WTC11 (cell line): ENCODE measurements around the gene NOL7. TPM values are rescaled to one million over a fixed set of nuclear protein-coding genes. Genes with fewer than 3 reads are reported as not detected.

Experiments used
- ATAC-seq: fragments of 200-7000 bp; cut with Tn5 transposase; 2 replicates; pipeline ENCODE4 v1.10.0; 2021; ENCODE audit warnings: mild to moderate bottlenecking, moderate library complexity
- CTCF ChIA-PET: fragments of 300-600 bp; sonication (Branson Sonifier 250); formaldehyde crosslinking; loops from one replicate; lab custom pipeline; 2021; ENCODE audit warnings: antibody characterized with exemption; lab: Charles Lee
- POLR2A ChIA-PET: fragments of 350-600 bp; sonication (Branson Sonifier 250); formaldehyde crosslinking; loops from one replicate; lab custom pipeline; 2021; ENCODE audit warnings: antibody characterized with exemption; lab: Charles Lee
- DNase-seq: peaks from one replicate; pipeline ENCODE4 v3.0.0; 2021; ENCODE audit warnings: low spot score
- H3K27ac Mint-ChIP-seq: 2 replicates; pipeline ENCODE4 v1.8.0; 2021; ENCODE audit warnings: mixed read lengths
- H3K27me3 Mint-ChIP-seq: 2 replicates; pipeline ENCODE4 v1.8.0; 2021; ENCODE audit warnings: low read depth, mild to moderate bottlenecking, moderate library complexity, mixed read lengths
- H3K36me3 Mint-ChIP-seq: 2 replicates; pipeline ENCODE4 v1.8.0; 2021; ENCODE audit warnings: mixed read lengths
- H3K4me1 Mint-ChIP-seq: 2 replicates; pipeline ENCODE4 v1.8.0; 2022; ENCODE audit warnings: mixed read lengths
- H3K4me3 Mint-ChIP-seq: 2 replicates; pipeline ENCODE4 v1.8.0; 2021; ENCODE audit warnings: mild to moderate bottlenecking, moderate library complexity, mixed read lengths
- H3K9me3 Mint-ChIP-seq: 2 replicates; pipeline ENCODE4 v1.8.0; 2021; ENCODE audit warnings: mixed read lengths
- CREM ChIP-seq: sonication (generic); formaldehyde crosslinking; IDR thresholded peaks from 2 replicates; pipeline ENCODE4 v1.8.1; 2022; ENCODE audit warnings: mild to moderate bottlenecking, missing genetic modification reagents, moderate library complexity
- E2F5 ChIP-seq: sonication (generic); formaldehyde crosslinking; IDR thresholded peaks from 2 replicates; pipeline ENCODE4 v1.8.1; 2022; ENCODE audit warnings: mild to moderate bottlenecking, moderate library complexity, missing genetic modification reagents
- GABPB1 ChIP-seq: sonication (generic); formaldehyde crosslinking; IDR thresholded peaks from 2 replicates; pipeline ENCODE4 v1.8.1; 2023; ENCODE audit warnings: mild to moderate bottlenecking, missing genetic modification reagents
- HMGA2 ChIP-seq: fragments of 250-450 bp; sonication (Bioruptor Pico); IDR thresholded peaks from 2 replicates; pipeline ENCODE4 v1.4.0; 2021; ENCODE audit warnings: mild to moderate bottlenecking, moderate library complexity
- KAT7 ChIP-seq: sonication (generic); formaldehyde crosslinking; IDR thresholded peaks from 2 replicates; pipeline ENCODE4 v1.8.1; 2023; ENCODE audit warnings: missing genetic modification reagents, mild to moderate bottlenecking, borderline replicate concordance
- MAX ChIP-seq: sonication (generic); formaldehyde crosslinking; IDR thresholded peaks from 2 replicates; pipeline ENCODE4 v1.8.0; 2022; ENCODE audit warnings: mild to moderate bottlenecking, missing genetic modification reagents
- NFE2L1 ChIP-seq: sonication (generic); formaldehyde crosslinking; IDR thresholded peaks from 2 replicates; pipeline ENCODE4 v1.8.1; 2023; ENCODE audit warnings: missing genetic modification reagents
- NFYB ChIP-seq: sonication (generic); formaldehyde crosslinking; conservative IDR thresholded peaks from 2 replicates; pipeline ENCODE4 v1.8.0; 2022; ENCODE audit warnings: low read depth, missing genetic modification reagents
- NR2C2 ChIP-seq: sonication (generic); formaldehyde crosslinking; IDR thresholded peaks from 2 replicates; pipeline ENCODE4 v1.8.0; 2022; ENCODE audit warnings: mild to moderate bottlenecking, missing genetic modification reagents
- RELA ChIP-seq: sonication (generic); formaldehyde crosslinking; IDR thresholded peaks from 2 replicates; pipeline ENCODE4 v1.8.1; 2022; ENCODE audit warnings: missing genetic modification reagents, mild to moderate bottlenecking, borderline replicate concordance
- SP1 ChIP-seq: sonication (generic); formaldehyde crosslinking; conservative IDR thresholded peaks from 2 replicates; pipeline ENCODE4 v1.8.1; 2022; ENCODE audit warnings: missing genetic modification reagents
- TEAD1 ChIP-seq: sonication (generic); formaldehyde crosslinking; IDR thresholded peaks from 2 replicates; pipeline ENCODE4 v1.8.0; 2022; ENCODE audit warnings: mild to moderate bottlenecking, missing genetic modification reagents
- TP53 ChIP-seq: sonication (generic); formaldehyde crosslinking; IDR thresholded peaks from 2 replicates; pipeline ENCODE4 v1.8.1; 2023; ENCODE audit warnings: mild to moderate bottlenecking, missing genetic modification reagents
- ZMAT4 ChIP-seq: fragments of 250-450 bp; sonication (Bioruptor Pico); IDR thresholded peaks from 2 replicates; pipeline ENCODE4 v1.9.0; 2021; ENCODE audit warnings: mild to moderate bottlenecking
- ZNF121 ChIP-seq: sonication (generic); formaldehyde crosslinking; IDR thresholded peaks from 2 replicates; pipeline ENCODE4 v1.8.0; 2023; ENCODE audit warnings: missing genetic modification reagents
- ZNF219 ChIP-seq: sonication (generic); formaldehyde crosslinking; IDR thresholded peaks from 2 replicates; pipeline ENCODE4 v1.8.0; 2023; ENCODE audit warnings: missing genetic modification reagents, mild to moderate bottlenecking, borderline replicate concordance
- ZNF317 ChIP-seq: sonication (generic); formaldehyde crosslinking; IDR thresholded peaks from 2 replicates; pipeline ENCODE4 v1.8.1; 2023; ENCODE audit warnings: low read depth, mild to moderate bottlenecking, moderate library complexity, missing genetic modification reagents, borderline replicate concordance
- ZNF423 ChIP-seq: fragments of 250-450 bp; sonication (Bioruptor Pico); IDR thresholded peaks from 2 replicates; pipeline ENCODE4 v2.1.2; 2022; ENCODE audit warnings: mild to moderate bottlenecking, moderate library complexity
- total RNA-seq: library from RNA; stranded (reverse); gene quantifications from 3 replicates; pipeline ENCODE4 v1.2.3, GENCODE V29; 2021
- TF ChIP-seq, protein P1 (sequence below): fragments of 250-450 bp; sonication (Bioruptor Pico); IDR thresholded peaks from 2 replicates; pipeline ENCODE4 v1.8.0; 2021; ENCODE audit warnings: mild to moderate bottlenecking
- TF ChIP-seq, protein P2 (sequence below): sonication (generic); formaldehyde crosslinking; IDR thresholded peaks from 2 replicates; pipeline ENCODE4 v1.8.0; 2022; ENCODE audit warnings: mild to moderate bottlenecking, missing genetic modification reagents
- TF ChIP-seq, protein P3 (sequence below): fragments of 250-450 bp; sonication (Bioruptor Pico); IDR thresholded peaks from 2 replicates; pipeline ENCODE4 v1.9.0; 2021; ENCODE audit warnings: mild to moderate bottlenecking, borderline replicate concordance

Gene NOL7
- total RNA-seq, 1 experiment from 2014 or later = 76.1 TPM

- TF ChIP-seq, protein P1, sequence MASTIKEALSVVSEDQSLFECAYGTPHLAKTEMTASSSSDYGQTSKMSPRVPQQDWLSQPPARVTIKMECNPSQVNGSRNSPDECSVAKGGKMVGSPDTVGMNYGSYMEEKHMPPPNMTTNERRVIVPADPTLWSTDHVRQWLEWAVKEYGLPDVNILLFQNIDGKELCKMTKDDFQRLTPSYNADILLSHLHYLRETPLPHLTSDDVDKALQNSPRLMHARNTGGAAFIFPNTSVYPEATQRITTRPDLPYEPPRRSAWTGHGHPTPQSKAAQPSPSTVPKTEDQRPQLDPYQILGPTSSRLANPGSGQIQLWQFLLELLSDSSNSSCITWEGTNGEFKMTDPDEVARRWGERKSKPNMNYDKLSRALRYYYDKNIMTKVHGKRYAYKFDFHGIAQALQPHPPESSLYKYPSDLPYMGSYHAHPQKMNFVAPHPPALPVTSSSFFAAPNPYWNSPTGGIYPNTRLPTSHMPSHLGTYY (CRISPR knock-in tag) = no peak
- no peak for TF ChIP-seq ZNF317 (CRISPR knock-in tag)
- no peak for TF ChIP-seq TP53
Measured at GRCh38 chr6:13638626-13639025, 23.5 kb downstream of the NOL7 start (continued).

DNA sequence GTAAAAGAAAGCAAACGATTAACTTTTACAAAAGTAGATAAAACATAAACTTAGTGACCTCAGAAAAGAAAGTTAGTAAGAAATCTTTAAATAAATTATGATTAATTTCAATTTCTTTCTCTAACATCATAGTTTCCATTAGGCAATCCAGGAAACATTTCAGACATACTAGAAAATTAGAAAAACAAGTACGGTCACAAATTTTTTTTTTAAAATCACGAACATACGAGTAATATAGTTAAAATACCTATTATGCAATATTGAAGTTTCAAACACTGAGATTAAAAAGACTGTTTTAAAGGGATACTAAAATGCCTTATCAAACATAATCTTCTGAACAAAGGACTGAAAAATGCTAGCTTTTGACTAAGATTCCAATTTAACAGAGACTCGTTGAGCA lies 26.2 kb downstream of the NOL7 start:
- CTCF ChIA-PET = no interaction called here
- TF ChIP-seq RELA (CRISPR knock-in tag) = no peak
- no peak for TF ChIP-seq ZNF121 (CRISPR knock-in tag)
- no peak for TF ChIP-seq CREM (CRISPR knock-in tag)
- TF ChIP-seq ZNF219 (CRISPR knock-in tag) = no peak
- no peak for TF ChIP-seq HMGA2 (CRISPR knock-in tag)
- TF ChIP-seq GABPB1 (CRISPR knock-in tag) = no peak
- TF ChIP-seq ZMAT4 (CRISPR knock-in tag) = no peak
- TF ChIP-seq, protein P2, sequence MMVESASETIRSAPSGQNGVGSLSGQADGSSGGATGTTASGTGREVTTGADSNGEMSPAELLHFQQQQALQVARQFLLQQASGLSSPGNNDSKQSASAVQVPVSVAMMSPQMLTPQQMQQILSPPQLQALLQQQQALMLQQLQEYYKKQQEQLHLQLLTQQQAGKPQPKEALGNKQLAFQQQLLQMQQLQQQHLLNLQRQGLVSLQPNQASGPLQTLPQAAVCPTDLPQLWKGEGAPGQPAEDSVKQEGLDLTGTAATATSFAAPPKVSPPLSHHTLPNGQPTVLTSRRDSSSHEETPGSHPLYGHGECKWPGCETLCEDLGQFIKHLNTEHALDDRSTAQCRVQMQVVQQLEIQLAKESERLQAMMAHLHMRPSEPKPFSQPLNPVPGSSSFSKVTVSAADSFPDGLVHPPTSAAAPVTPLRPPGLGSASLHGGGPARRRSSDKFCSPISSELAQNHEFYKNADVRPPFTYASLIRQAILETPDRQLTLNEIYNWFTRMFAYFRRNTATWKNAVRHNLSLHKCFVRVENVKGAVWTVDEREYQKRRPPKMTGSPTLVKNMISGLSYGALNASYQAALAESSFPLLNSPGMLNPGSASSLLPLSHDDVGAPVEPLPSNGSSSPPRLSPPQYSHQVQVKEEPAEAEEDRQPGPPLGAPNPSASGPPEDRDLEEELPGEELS (CRISPR knock-in tag) = no peak
- no peak for TF ChIP-seq SP1 (CRISPR knock-in tag)
- no peak for TF ChIP-seq E2F5
- TF ChIP-seq NFYB = no peak
- no peak overlapping the region for H3K4me3 Mint-ChIP-seq

DNA sequence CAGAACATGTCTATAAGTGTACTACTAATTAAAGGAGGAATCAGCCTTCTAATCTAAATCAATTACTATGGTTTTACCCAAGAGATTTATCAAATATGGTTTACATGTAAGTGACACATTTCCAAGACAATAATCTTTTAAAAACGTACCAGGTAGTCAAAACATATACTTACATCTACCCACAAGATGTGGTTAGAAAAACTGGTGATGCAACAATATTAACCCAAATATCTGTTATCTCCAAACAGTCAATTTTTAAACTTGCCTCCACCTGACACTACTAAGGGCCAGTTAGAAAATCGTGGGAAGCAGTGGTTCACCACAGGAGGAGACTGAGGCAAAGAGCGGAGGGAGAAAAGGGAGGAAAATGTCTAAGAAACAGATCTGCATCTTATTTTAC lies 28.0 kb downstream of the NOL7 start:
- ATAC-seq (no peak), DNase-seq (no peak)
- ChIA-PET CTCF (no interaction called here), POLR2A (no interaction called here)
- TF ChIP-seq TEAD1 (CRISPR knock-in tag) = no peak
- TF ChIP-seq NR2C2 (CRISPR knock-in tag) = no peak
- TF ChIP-seq MAX (CRISPR knock-in tag) = no peak
- TF ChIP-seq ZNF317 (CRISPR knock-in tag) = no peak
- TF ChIP-seq KAT7 (CRISPR knock-in tag) = no peak
- TF ChIP-seq, protein P3, sequence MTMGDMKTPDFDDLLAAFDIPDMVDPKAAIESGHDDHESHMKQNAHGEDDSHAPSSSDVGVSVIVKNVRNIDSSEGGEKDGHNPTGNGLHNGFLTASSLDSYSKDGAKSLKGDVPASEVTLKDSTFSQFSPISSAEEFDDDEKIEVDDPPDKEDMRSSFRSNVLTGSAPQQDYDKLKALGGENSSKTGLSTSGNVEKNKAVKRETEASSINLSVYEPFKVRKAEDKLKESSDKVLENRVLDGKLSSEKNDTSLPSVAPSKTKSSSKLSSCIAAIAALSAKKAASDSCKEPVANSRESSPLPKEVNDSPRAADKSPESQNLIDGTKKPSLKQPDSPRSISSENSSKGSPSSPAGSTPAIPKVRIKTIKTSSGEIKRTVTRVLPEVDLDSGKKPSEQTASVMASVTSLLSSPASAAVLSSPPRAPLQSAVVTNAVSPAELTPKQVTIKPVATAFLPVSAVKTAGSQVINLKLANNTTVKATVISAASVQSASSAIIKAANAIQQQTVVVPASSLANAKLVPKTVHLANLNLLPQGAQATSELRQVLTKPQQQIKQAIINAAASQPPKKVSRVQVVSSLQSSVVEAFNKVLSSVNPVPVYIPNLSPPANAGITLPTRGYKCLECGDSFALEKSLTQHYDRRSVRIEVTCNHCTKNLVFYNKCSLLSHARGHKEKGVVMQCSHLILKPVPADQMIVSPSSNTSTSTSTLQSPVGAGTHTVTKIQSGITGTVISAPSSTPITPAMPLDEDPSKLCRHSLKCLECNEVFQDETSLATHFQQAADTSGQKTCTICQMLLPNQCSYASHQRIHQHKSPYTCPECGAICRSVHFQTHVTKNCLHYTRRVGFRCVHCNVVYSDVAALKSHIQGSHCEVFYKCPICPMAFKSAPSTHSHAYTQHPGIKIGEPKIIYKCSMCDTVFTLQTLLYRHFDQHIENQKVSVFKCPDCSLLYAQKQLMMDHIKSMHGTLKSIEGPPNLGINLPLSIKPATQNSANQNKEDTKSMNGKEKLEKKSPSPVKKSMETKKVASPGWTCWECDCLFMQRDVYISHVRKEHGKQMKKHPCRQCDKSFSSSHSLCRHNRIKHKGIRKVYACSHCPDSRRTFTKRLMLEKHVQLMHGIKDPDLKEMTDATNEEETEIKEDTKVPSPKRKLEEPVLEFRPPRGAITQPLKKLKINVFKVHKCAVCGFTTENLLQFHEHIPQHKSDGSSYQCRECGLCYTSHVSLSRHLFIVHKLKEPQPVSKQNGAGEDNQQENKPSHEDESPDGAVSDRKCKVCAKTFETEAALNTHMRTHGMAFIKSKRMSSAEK (CRISPR knock-in tag) = no peak
- TF ChIP-seq NFE2L1 (CRISPR knock-in tag) = no peak
- TF ChIP-seq E2F5 = no peak
- TF ChIP-seq ZNF423 = no peak
- Mint-ChIP-seq H3K9me3 (no peaks in the 10 kb centered on the region), H3K27ac (peak overlapping the region; percentile 7; the same call in 1 of the 2 replicates), H3K4me3 (no peak overlapping the region), H3K27me3 (no peaks in the 10 kb centered on the region), H3K36me3 (peaks cover 9% of the 10 kb centered on the region), H3K4me1 (peaks cover 20% of the 10 kb centered on the region)

More for the DNA sequence above, 26.2 kb downstream of the NOL7 start:
- H3K27ac Mint-ChIP-seq = no peak overlapping the region
- no peaks in the 10 kb centered on the region for H3K27me3 Mint-ChIP-seq
- no peaks in the 10 kb centered on the region for H3K9me3 Mint-ChIP-seq
- H3K4me1 Mint-ChIP-seq = peaks cover 38% of the 10 kb centered on the region
- DNase-seq (no peak), ATAC-seq (no peak)
- POLR2A ChIA-PET = no interaction called here
- peaks cover 9% of the 10 kb centered on the region for H3K36me3 Mint-ChIP-seq
